Measurements from ENCODE around the gene IGSF5. TPM values are rescaled to one million over a fixed set of nuclear protein-coding genes. Genes with fewer than 3 reads are reported as not detected.

IGSF5 gene
- total RNA-seq, 3 donors from 2014 or later, result 0.23 to 0.29 (median 0.25) TPM

DNA sequence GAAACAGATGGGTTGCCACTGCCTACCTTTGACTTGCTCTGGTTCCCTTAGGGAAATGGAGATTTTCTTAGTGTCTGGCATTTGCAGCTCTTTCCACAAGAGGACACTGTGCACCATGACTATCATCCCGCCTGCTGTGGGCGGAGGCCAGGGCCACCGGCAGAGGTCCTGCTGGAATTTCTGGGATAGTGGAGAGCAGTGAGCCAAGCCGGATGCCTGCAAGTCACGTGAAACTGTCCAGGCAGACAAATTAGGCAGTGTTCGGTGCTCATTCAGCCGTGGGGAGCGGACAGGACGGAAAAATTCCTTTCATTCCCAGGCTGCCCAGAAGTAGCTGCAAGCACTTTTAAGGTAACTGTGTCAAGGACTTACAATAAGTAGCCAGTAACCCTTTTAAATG lies 43.4 kb downstream of the IGSF5 start:
- Histone ChIP-seq H3K36me3 (ENCODE audit: low read depth) (no peaks in the 10 kb centered on the region), H3K4me3 (no peak overlapping the region), H3K4me1 (ENCODE audit: low read depth) (no peaks in the 10 kb centered on the region), H3K9me3 (no peaks in the 10 kb centered on the region)
- DNase-seq (peak; percentile 58 to 63 (median 61)), ATAC-seq (peak; percentile 95)
- intact Hi-C loops (cut with DNase I, micrococcal nuclease), result loop anchor here in 1 of 2 donors (10.0 kb wide), 1 partner anchor 336 kb away; no protein-coding TSS in a partner anchor
- TF ChIP-seq, protein P1, sequence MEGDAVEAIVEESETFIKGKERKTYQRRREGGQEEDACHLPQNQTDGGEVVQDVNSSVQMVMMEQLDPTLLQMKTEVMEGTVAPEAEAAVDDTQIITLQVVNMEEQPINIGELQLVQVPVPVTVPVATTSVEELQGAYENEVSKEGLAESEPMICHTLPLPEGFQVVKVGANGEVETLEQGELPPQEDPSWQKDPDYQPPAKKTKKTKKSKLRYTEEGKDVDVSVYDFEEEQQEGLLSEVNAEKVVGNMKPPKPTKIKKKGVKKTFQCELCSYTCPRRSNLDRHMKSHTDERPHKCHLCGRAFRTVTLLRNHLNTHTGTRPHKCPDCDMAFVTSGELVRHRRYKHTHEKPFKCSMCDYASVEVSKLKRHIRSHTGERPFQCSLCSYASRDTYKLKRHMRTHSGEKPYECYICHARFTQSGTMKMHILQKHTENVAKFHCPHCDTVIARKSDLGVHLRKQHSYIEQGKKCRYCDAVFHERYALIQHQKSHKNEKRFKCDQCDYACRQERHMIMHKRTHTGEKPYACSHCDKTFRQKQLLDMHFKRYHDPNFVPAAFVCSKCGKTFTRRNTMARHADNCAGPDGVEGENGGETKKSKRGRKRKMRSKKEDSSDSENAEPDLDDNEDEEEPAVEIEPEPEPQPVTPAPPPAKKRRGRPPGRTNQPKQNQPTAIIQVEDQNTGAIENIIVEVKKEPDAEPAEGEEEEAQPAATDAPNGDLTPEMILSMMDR (IDR thresholded peaks at IDR 0.05), result peak; percentile 44

DNA sequence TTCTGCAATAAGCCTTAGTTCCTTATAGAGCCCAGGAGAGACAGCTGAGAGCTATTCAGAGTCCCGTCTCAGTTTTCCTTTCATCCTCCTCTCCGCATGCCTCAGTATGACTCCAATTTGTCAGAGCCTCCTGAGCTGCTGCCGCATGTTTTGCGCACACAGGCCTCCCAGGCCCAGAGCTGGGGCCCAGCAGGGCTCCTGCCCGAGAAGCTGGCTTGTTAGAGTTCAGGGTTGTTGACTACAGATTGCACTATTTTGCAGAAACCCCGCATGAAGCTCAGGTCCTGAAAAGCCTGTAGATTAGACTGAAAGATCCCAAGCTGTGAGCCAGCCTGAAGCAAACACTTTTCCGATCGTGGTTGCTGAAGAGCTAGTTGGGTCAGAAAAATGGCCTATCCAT lies 51.5 kb downstream of the IGSF5 start:
- no peaks in the 10 kb centered on the region for H3K36me3 ChIP-seq (ENCODE audit: low read depth)
- ATAC-seq, result no peak

DNA sequence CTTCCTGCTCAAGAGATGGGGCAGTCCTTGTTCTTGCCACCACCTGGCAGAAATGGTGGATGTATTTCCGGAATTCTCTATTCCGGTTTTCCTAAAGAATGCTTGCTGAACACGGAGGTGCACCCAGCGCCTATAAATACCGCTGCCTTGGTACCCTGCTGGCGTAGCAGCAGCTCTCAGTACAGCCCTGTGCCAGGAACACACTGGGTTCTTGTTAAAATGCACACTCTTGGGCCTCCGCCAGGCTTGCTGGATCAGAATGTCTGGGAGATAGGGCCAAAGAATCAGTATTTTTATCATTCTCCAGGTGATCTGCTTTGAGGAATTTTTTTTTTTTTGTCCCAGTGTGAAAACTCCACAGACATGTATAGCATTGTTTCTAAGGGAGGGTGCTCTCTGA lies 54.2 kb downstream of the IGSF5 start:
- DNase-seq (no peak), ATAC-seq (no peak)
- no peak overlapping the region for H3K4me3 ChIP-seq
- intact Hi-C loops (cut with DNase I, micrococcal nuclease), result no loop called here
- no peaks in the 10 kb centered on the region for H3K9me3 ChIP-seq
- H3K36me3 ChIP-seq (ENCODE audit: low read depth), result no peaks in the 10 kb centered on the region
- TF ChIP-seq, protein P1 (IDR thresholded peaks at IDR 0.05), result no peak
- no peaks in the 10 kb centered on the region for H3K4me1 ChIP-seq (ENCODE audit: low read depth)

More for the DNA sequence above, 51.5 kb downstream of the IGSF5 start:
- H3K9me3 ChIP-seq, result no peaks in the 10 kb centered on the region
- H3K4me1 ChIP-seq (ENCODE audit: low read depth), result no peaks in the 10 kb centered on the region
- intact Hi-C loops (cut with DNase I, micrococcal nuclease), result no loop called here
- DNase-seq, result no peak
- no peak overlapping the region for H3K4me3 ChIP-seq
- TF ChIP-seq, protein P1 (IDR thresholded peaks at IDR 0.05), result no peak

DNA sequence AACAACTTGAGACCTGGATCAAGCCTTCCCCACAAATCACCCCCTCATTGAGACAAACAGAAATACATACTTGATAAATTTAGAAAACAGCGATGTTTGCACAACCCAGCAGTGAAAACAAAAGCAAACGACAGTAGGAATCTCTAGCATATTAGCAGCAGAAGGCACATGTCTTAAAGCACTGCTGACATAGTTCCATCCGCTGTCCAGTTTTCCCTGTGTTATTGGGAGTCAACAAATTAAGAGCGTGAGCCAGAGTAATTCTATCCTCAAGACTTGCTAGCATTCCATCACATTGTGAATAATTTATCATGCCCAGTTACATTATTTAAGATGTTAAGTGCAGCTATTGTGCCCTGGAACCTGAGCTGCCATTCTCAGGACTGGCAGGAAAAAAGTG lies 55.3 kb downstream of the IGSF5 start:
- ATAC-seq (no peak), DNase-seq (no peak)
- intact Hi-C loops (cut with DNase I, micrococcal nuclease), result no loop called here
- Histone ChIP-seq H3K36me3 (ENCODE audit: low read depth) (no peaks in the 10 kb centered on the region), H3K4me3 (no peak overlapping the region), H3K9me3 (no peaks in the 10 kb centered on the region), H3K4me1 (ENCODE audit: low read depth) (no peaks in the 10 kb centered on the region)
- TF ChIP-seq, protein P1 (IDR thresholded peaks at IDR 0.05), result no peak

DNA sequence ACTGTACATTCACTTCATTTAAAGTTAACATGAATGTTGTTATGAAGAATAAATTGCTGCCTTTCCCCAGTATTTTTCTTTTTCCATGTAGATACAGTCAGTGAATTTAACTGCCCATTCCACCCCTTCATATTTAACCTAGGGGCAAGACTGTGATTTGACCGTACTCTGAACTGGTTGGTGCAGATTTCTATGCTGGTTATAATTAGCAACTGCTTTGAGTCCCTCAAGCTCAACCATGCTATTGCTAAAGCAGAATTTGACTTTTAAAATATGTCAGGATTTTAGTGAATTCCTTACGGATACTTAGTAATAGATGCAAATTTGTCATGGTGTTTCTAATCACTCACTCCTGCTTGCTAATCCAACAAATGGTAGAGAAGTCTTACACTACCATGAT lies 57.2 kb downstream of the IGSF5 start:
- ATAC-seq (no peak), DNase-seq (no peak)
- TF ChIP-seq, protein P1 (IDR thresholded peaks at IDR 0.05), result no peak
- H3K4me3 ChIP-seq, result no peak overlapping the region
- H3K9me3 ChIP-seq, result no peaks in the 10 kb centered on the region
- no peaks in the 10 kb centered on the region for H3K4me1 ChIP-seq (ENCODE audit: low read depth)
- H3K36me3 ChIP-seq (ENCODE audit: low read depth), result no peaks in the 10 kb centered on the region
- intact Hi-C loops (cut with DNase I, micrococcal nuclease), result no loop called here

DNA sequence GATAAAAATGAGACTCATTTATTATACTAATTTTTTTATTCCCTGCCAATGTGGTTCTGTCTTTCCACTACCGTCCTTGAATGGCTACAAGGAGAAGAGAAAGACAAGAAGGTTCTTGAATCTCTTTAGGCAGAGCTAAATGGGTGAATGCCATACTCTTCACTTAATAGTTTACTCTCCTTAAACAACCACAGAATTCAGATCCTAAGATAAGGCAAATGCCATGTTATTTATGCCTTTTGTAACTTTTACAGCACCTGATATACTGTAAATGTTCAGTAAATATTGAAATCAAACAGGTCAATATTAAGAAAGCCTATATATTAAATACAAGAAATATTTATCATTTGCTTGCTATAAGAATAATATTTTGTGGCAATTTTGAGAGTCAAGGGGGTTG lies 58.4 kb downstream of the IGSF5 start:
- DNase-seq, result no peak
- Histone ChIP-seq H3K9me3 (no peaks in the 10 kb centered on the region), H3K4me1 (ENCODE audit: low read depth) (peaks cover 7% of the 10 kb centered on the region), H3K4me3 (no peak overlapping the region), H3K36me3 (ENCODE audit: low read depth) (no peaks in the 10 kb centered on the region)
- no peak for ATAC-seq
- TF ChIP-seq, protein P1 (IDR thresholded peaks at IDR 0.05), result no peak
- intact Hi-C loops (cut with DNase I, micrococcal nuclease), result no loop called here
